Cardiac fibroblast (primary cell): ENCODE results near the gene PPP2R5E.
"Not testable (repeated sequence)": the region's sequence is repeated elsewhere in the genome, so short reads cannot be mapped to it uniquely, and the experiment has no call there.

Source experiments
- DNase-seq, 2 donors: peaks; one replicate each; pipeline versions ENCODE4 v3.0.0 to v3.0.0-alpha.2; 2010; ENCODE audit warnings: low read depth in 2 of 2
- H3K4me3 ChIP-seq, 2 donors: replicated peaks in 1 of 2; 1 replicate in 1 of 2; 2 replicates in 1 of 2; pipeline ENCODE4 v1.5.1; 2011; ENCODE audit warnings: low read depth in 2 of 2, low read length in 2 of 2, mild to moderate bottlenecking in 2 of 2, moderate library complexity in 1 of 2
- TF ChIP-seq, protein P1 (sequence below): IDR thresholded peaks from one replicate; pipeline ENCODE4 v1.5.1; 2011; ENCODE audit warnings: low read depth, mild to moderate bottlenecking, low read length, inconsistent platforms

Gene PPP2R5E

DNA sequence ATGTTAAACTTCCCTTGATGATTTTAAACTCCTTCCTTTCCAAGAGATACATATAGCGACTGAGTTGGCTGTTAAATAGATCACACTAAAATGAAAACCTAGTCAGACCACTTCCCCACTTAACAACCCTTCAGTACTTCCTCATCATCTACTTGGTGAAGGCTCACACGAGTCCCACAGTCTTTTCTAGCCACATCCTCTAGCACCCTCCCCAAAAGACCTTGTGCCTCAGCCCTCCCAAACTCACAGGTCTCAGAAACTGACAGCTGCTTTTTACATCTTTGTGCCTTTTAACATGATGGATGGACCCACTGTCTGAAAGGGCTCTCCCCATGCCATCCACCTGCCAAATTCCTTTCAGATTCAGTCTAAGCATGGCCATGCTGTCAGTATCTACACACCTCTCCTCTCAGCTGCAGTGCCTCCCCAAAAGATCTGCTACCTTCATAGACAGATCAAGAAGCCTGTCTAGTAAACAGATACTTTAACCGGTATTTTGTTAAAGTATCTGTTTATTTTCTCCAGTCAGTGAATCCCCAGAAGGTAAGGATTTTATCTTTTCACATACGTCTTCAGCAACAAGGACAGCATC lies 159.3 kb downstream of the PPP2R5E start:
- no peak for DNase-seq
- TF ChIP-seq, protein P1, sequence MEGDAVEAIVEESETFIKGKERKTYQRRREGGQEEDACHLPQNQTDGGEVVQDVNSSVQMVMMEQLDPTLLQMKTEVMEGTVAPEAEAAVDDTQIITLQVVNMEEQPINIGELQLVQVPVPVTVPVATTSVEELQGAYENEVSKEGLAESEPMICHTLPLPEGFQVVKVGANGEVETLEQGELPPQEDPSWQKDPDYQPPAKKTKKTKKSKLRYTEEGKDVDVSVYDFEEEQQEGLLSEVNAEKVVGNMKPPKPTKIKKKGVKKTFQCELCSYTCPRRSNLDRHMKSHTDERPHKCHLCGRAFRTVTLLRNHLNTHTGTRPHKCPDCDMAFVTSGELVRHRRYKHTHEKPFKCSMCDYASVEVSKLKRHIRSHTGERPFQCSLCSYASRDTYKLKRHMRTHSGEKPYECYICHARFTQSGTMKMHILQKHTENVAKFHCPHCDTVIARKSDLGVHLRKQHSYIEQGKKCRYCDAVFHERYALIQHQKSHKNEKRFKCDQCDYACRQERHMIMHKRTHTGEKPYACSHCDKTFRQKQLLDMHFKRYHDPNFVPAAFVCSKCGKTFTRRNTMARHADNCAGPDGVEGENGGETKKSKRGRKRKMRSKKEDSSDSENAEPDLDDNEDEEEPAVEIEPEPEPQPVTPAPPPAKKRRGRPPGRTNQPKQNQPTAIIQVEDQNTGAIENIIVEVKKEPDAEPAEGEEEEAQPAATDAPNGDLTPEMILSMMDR: no peak
- no peak overlapping the region for H3K4me3 ChIP-seq

- no peak for DNase-seq
- TF ChIP-seq, protein P1: no peak
- no peak overlapping the region for H3K4me3 ChIP-seq
These were observed 164.7 kb downstream of the PPP2R5E start for GRCh38 chr14:63378444-63378843.

DNA sequence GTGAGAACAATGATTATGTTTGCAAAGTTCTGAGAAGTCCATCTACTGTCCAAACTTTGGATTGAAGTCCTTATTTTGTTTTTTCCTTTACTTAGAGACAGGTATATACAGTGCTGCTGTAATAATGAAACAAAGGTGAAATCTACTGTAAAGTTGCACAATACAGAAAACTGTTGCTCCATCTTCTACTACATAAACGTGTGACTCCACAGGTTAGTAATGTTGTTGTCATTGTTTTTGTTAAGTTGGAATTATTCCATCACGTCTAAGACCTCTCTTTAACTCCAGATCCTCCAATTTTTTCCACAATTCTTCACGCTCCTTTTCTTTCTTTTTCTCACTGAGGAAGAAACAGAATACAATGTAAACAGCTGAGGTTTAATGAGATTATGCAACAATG lies 167.4 kb downstream of the PPP2R5E start:
- DNase-seq: peak in 1 of 2 donors; percentile 73
- H3K4me3 ChIP-seq: no peak overlapping the region
- TF ChIP-seq, protein P1: no peak

DNA sequence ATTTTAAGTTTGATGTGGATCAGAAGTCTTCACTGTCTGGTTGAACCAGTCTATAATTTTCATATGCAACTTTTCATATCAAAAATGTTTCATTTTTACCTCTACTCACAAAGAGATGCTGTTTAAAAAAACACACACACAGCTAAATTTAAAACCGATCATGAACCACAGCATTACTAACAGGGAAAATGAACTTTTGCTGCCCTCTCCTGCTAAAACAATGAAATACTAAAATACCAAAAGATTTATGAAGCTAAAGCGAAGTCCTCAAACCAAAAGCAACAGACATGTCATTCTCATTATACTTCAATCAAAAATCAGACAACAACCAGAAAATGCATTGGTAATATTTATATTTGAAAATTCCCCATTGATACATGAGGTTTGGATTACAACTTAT lies 171.6 kb downstream of the PPP2R5E start:
- peak in 1 of 2 donors; percentile 14 for DNase-seq
- not testable (repeated sequence) for H3K4me3 ChIP-seq

DNA sequence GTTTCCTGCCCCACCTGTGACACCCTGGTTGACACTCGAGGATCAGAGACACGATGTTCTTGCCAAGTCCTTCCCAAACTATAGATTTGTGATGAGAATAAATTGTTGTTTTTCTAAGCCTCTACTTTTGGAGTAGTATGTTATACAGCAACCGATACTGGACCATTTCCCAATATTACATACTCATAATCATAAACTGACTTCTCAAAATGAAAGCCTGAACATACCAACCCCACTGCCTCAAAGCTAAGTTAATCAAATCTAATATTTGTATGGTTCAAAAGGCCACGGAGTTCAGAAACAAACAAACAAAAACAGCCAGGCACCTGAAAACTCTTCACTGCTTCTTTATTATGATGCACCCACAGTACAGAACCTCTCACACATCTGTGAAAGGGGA lies 172.1 kb downstream of the PPP2R5E start:
- no peak for DNase-seq
- H3K4me3 ChIP-seq: no peak overlapping the region
- TF ChIP-seq, protein P1: no peak

- no peak for DNase-seq
- no peak overlapping the region for H3K4me3 ChIP-seq
- TF ChIP-seq, protein P1: peak; percentile 20
These were observed 175.3 kb downstream of the PPP2R5E start for GRCh38 chr14:63367742-63368364.

- no peak overlapping the region for H3K4me3 ChIP-seq
- no peak for DNase-seq
- TF ChIP-seq, protein P1: no peak
These were observed 180.8 kb downstream of the PPP2R5E start for GRCh38 chr14:63362389-63362819.
